Measurements from ENCODE around the gene LIMCH1. TPM values are rescaled to one million over a fixed set of nuclear protein-coding genes. Genes with fewer than 3 reads are reported as not detected.

Gene LIMCH1
- total RNA-seq, 1 donor from 2014 or later, result 9.8 TPM

- H3K79me2 ChIP-seq (ENCODE audit: low read depth), result no peaks in the 10 kb centered on the region
- H4K20me1 ChIP-seq (ENCODE audit: low read depth), result no peaks in the 10 kb centered on the region
- Mint-ChIP-seq H3K36me3 (peaks cover 1% of the 10 kb centered on the region), H3K27ac (no peak overlapping the region), H3K4me3 (no peak overlapping the region), H3K27me3 (ENCODE audit: insufficient read depth, low read depth) (peaks cover 3% of the 10 kb centered on the region), H3K9me3 (no peaks in the 10 kb centered on the region), H3K4me1 (peaks cover 2% of the 10 kb centered on the region)
- H3K27ac ChIP-seq, result no peak overlapping the region
- H3K27me3 ChIP-seq, result no peaks in the 10 kb centered on the region
- no peak overlapping the region for H3K9ac ChIP-seq
- no peak overlapping the region for H3K4me2 ChIP-seq
- DNase-seq (ENCODE audit: low spot score), result no peak
- H3F3A ChIP-seq (ENCODE audit: low read depth), result no peaks in the 10 kb centered on the region
- no peaks in the 10 kb centered on the region for H3K4me1 ChIP-seq
- H3K4me3 ChIP-seq, result no peak overlapping the region
- no peaks in the 10 kb centered on the region for H3K9me3 ChIP-seq (ENCODE audit: low read depth)
- no peaks in the 10 kb centered on the region for H3K36me3 ChIP-seq
- H2AFZ ChIP-seq (replicated peaks), result no peak overlapping the region
- TF ChIP-seq EZH2 (IDR thresholded peaks at IDR 0.05) (no peak), CTCF (IDR thresholded peaks at IDR 0.05) (no peak), EZH2phosphoT487 (IDR thresholded peaks at IDR 0.05) (no peak)
These were observed 117.2 kb downstream of the LIMCH1 start for GRCh38 chr4:41655177-41655576.

- peaks cover 3% of the 10 kb centered on the region for H3K27me3 Mint-ChIP-seq (ENCODE audit: insufficient read depth, low read depth)
- H3K4me3 ChIP-seq, result no peak overlapping the region
- no peak overlapping the region for H3K9ac ChIP-seq
- H3K36me3 ChIP-seq, result no peaks in the 10 kb centered on the region
- H3K27ac ChIP-seq, result no peak overlapping the region
- no peak for TF ChIP-seq CTCF (IDR thresholded peaks at IDR 0.05)
- no peak for TF ChIP-seq EZH2phosphoT487 (IDR thresholded peaks at IDR 0.05)
- no peak for TF ChIP-seq EZH2 (IDR thresholded peaks at IDR 0.05)
- H3K4me1 Mint-ChIP-seq, result peaks cover 2% of the 10 kb centered on the region
- H3K4me1 ChIP-seq, result no peaks in the 10 kb centered on the region
- no peak overlapping the region for H3K27ac Mint-ChIP-seq
- no peaks in the 10 kb centered on the region for H3K9me3 Mint-ChIP-seq
- no peak overlapping the region for H3K4me3 Mint-ChIP-seq
- H3K4me2 ChIP-seq, result no peak overlapping the region
- H3K27me3 ChIP-seq, result no peaks in the 10 kb centered on the region
- no peaks in the 10 kb centered on the region for H4K20me1 ChIP-seq (ENCODE audit: low read depth)
- no peaks in the 10 kb centered on the region for H3F3A ChIP-seq (ENCODE audit: low read depth)
- H3K79me2 ChIP-seq (ENCODE audit: low read depth), result no peaks in the 10 kb centered on the region
- DNase-seq (ENCODE audit: low spot score), result no peak
- no peak overlapping the region for H2AFZ ChIP-seq (replicated peaks)
- H3K36me3 Mint-ChIP-seq, result no peaks in the 10 kb centered on the region
- H3K9me3 ChIP-seq (ENCODE audit: low read depth), result no peaks in the 10 kb centered on the region
These were observed 118.1 kb downstream of the LIMCH1 start for GRCh38 chr4:41656106-41656505.

GRCh38 chr4:41656572-41657520, 118.9 kb downstream of the LIMCH1 start:
- H2AFZ ChIP-seq (replicated peaks), result no peak overlapping the region
- H3K36me3 Mint-ChIP-seq, result no peaks in the 10 kb centered on the region
- no peak overlapping the region for H3K27ac Mint-ChIP-seq
- H3F3A ChIP-seq (ENCODE audit: low read depth), result no peaks in the 10 kb centered on the region
- DNase-seq (ENCODE audit: low spot score), result no peak
- no peak overlapping the region for H3K4me3 Mint-ChIP-seq
- no peak overlapping the region for H3K4me3 ChIP-seq
- H3K9ac ChIP-seq, result no peak overlapping the region
- H3K27me3 Mint-ChIP-seq (ENCODE audit: insufficient read depth, low read depth), result peaks cover 3% of the 10 kb centered on the region
- peaks cover 1% of the 10 kb centered on the region for H3K4me1 Mint-ChIP-seq
- H3K4me1 ChIP-seq, result no peaks in the 10 kb centered on the region
- no peaks in the 10 kb centered on the region for H3K9me3 ChIP-seq (ENCODE audit: low read depth)
- no peaks in the 10 kb centered on the region for H3K27me3 ChIP-seq
- H3K79me2 ChIP-seq (ENCODE audit: low read depth), result no peaks in the 10 kb centered on the region
- no peak for TF ChIP-seq EZH2 (IDR thresholded peaks at IDR 0.05)
- TF ChIP-seq EZH2phosphoT487 (IDR thresholded peaks at IDR 0.05), result no peak
- no peak for TF ChIP-seq CTCF (IDR thresholded peaks at IDR 0.05)
- H3K9me3 Mint-ChIP-seq, result no peaks in the 10 kb centered on the region
- H4K20me1 ChIP-seq (ENCODE audit: low read depth), result no peaks in the 10 kb centered on the region
- no peak overlapping the region for H3K4me2 ChIP-seq
- H3K27ac ChIP-seq, result no peak overlapping the region
- H3K36me3 ChIP-seq, result no peaks in the 10 kb centered on the region
